Embryonic facial prominence (tissue), 1 donor: ENCODE data around the gene NOS1AP.
"Not testable (repeated sequence)": the region's sequence is repeated elsewhere in the genome, so short reads cannot be mapped to it uniquely, and the experiment has no call there.

Source experiments
- DNase-seq: peaks from one replicate; pipeline ENCODE4 v3.0.0-alpha.2; 2016; ENCODE audit errors: extremely low spot score

The NOS1AP gene

GRCh38 chr1:162059721-162060120 lies 9.8 kb upstream of the NOS1AP start:
- DNase-seq = no peak

- no peak for DNase-seq
These were observed 9.2 kb upstream of the NOS1AP start for GRCh38 chr1:162060314-162060713.

DNA sequence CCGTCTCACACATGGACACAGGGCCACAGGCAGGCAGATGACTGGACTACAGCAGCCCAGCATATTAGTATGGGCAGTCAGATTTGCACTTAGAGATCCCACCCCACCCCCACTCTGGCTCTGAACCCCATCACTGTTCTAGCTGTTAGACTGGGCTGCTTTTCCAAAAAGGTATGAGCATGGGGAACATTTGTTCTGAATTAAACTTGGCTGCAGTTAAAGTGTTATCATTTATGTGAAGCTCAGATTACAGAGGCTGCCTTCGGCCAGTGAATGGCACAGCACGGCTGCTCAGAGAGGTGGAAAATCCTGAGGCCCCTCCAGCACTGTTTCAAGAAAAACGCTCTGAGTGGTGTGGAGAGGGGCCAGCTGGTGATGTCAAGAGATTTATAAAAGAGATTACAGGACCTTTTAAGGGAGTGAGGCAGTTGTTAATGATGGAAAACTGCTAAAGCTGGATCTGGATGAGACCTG lies 6.9 kb upstream of the NOS1AP start:
- no peak for DNase-seq

DNA sequence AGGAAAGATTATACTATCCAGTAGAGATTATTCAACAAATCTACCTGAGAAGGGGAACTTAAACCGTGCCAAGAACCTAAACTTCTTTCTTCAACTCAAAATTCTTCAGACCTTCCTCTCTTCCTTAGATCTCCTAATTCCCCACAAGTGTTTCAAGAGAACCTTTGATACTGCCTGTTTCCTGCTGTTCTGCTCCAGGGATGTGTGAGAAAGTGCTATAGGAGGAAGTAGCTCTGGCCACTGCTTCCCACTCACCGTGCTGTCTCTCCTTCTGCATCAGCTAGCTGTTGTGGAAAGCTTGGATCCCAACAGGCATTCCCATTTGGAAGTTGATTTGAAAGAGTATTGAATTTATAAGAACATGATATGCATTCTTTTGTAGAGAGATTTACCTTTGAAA lies 4.5 kb upstream of the NOS1AP start:
- no peak for DNase-seq

DNA sequence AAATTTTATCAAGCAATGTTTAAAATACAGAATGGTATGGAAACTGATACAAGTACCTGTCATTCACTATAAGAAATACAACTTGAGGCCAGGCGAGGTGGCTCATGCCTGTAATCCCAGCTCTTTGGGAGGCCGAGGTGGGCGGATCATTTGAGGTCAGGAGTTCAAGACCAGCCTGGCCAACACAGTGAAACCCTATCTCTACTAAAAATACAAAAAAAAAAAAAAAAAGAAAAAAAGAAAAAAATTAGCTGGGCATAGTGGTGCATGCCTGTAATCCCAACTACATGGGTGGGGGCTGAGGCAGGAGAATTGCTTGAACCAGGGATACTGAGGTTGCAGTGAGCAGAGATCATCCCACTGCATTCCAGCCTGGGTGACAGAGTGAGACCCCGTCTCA lies 2.7 kb upstream of the NOS1AP start:
- DNase-seq = not testable (repeated sequence)

- DNase-seq = no peak
These were observed 2.0 kb upstream of the NOS1AP start for GRCh38 chr1:162067466-162067865.

GRCh38 chr1:162068301-162068700 lies 1.2 kb upstream of the NOS1AP start:
- DNase-seq = no peak

DNA sequence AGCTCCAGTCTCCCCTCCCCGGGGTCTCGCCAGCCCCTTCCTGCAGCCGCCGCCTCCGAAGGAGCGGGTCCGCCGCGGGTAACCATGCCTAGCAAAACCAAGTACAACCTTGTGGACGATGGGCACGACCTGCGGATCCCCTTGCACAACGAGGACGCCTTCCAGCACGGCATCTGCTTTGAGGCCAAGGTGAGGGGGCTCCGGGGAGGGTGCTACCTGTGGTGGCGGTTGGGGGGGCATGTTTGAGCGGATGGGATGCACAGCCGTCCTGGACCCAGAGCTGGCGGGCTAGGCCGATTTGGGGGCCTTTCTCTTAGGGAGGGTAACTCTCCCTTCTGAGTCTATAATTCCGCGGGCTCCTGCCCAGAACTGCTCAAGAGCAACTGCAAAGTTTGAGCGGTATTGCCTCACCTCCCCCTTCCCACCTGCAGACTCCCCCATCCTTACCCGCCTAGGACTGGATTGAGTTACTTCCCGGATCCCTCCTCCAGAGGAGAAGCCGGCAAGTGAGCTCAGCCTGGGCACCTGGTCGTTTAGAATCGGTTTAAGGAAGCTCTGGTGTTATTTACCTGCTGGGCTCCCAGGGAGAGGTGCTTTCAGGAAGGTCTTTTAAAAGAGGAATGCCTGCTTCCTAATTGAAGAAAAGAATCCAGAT lies 730 bp downstream of the NOS1AP start:
- DNase-seq = no peak

- no peak for DNase-seq
These were observed 1.3 kb downstream of the NOS1AP start for GRCh38 chr1:162070825-162071224.

DNA sequence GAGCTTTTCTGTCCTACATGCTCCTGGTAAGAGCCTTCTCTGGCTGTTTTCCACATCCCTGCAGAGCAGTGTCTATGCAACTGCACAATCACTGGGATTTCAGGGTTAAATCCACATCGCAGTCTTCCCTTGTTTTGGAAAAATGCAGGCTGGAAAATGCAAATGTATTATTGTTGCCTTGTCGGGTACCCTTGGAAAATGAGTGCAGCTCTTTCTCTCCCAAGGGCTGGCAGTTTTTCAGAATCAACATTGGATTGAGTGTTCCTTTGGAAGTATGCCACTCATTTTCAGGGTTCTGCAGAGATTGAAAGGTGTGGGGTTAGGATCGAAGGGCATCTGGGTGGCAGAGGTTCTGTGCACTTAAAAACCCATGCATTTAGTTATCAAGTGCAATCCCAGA lies 3.2 kb downstream of the NOS1AP start:
- no peak for DNase-seq

DNA sequence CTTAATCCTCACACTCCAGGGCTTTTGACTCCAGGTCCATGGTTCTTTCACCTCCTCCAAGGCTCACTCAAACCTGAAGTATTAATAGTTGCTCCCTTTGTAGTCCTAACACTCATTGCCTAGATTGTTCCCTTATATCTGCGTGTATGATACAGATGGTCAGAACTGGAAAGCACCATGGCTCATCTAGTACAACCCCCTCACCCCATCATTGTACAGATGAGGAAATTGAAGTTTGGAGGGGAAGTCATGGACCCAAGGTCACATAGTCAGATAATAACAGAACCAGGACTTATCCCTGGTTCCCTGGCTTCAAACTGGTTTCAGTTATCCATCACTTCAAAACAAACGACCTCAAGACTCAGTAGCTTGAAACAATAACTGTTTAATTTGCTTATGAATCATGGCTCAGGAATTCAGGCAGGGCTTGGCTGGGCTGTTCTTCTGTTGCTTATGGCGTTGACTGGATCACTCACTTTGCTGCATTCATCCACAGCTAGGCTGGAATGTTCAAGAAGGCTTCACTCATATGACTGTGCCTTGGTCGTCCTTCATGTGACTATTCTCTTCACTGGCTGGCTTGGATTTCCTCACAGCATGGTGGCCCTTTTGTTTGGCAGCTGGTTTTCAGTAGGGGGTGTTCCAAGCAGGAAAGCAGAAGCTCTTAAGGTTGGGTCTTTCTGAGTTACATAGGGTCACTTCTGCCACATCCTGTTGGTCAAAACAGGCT lies 5.0 kb downstream of the NOS1AP start:
- no peak for DNase-seq

- no peak for DNase-seq
These were observed 6.4 kb downstream of the NOS1AP start for GRCh38 chr1:162075862-162076261.

DNA sequence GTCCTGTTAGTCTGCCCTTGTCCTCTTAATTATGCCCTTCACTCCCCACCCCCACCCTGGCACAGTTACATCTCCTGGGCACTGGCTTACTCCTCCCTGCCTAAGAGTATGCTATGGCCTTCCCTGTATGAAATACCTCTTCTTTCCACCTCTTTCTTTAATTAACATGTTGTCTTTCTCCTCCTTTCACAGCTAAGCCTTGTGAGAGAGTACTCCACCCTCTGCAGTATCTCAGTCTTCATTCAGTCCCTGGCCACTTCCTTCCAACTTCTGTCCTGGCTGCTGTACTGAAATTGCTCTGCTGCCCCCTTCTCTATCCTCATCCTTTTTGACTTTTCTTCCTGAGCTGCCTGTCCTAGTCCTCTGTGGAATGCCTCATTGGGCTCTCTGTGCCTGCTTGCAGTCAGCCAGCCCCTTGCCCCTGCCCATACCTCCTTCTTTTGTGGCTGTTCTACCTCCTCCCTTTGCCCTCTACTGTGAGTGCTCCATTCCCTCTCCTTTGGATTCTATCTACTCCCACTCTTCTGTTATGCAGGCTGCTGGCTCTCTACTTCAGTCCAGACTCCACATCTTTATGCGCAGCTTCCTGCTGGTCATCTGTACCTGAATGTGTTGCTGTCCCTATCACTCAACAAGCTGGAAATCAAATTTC lies 8.3 kb downstream of the NOS1AP start:
- no peak for DNase-seq

DNA sequence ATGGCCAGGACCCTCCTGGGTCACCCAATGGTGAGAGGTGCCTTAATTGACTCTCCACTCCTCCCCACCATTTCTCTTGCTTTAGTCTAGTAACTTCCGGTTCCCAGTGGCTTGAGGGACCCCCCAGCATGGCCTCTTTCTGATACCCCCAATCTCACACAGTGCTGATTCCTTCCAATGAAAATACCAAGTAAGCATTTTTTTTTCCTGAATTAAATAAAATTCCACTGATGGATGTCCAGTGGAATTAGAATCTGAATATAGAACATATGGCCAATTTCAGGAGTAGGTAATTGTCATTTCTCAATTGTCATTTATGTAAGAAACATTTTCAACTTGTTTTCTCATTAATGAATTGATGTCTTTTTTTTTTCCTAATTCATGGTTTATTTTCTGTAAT lies 9.5 kb downstream of the NOS1AP start:
- DNase-seq = no peak

DNA sequence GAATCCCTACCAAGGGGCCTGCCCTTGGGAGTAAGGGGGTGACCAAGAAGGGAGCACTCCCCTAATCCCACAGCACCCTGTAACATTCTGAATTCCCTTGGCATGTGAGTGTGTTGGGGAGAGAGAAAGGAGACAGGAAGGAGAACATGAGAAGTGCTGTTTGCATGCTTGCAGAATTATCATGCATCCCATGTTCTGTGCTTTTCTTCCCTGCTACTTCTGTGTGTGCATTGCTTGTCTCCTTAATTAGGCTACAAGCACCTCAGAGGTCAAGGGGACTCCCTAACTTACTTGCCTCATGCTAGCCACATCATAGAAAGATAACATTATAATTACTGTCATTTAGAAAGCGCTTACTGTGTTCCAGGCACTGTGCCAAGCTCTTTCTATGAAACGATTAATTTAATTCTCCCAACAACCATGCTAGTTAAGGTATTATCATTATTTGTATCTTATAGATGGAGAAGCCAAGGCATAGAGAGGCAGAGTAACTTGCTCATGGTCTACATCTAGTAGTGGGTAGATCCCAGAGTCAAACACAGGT lies 11.1 kb downstream of the NOS1AP start:
- no peak for DNase-seq

DNA sequence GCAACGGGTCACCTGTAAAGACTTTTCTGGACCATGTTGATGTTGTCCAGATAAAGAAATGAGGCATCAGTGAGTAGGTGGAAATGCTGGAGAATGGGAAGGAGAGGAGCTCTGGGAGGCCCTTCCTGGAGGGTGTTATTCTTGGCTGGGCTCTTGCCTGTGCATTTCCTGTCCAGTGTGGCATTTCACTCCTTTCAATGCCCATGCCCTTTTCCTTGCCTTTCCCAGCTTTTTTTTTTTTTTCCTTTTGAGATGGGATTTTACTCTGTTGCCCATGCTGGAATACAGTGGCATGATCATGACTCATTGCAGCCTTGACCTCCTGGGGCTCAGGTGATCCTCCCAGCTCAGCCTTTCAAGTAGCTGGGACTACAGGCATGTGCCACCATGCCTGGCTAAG lies 11.8 kb downstream of the NOS1AP start:
- DNase-seq = no peak

DNA sequence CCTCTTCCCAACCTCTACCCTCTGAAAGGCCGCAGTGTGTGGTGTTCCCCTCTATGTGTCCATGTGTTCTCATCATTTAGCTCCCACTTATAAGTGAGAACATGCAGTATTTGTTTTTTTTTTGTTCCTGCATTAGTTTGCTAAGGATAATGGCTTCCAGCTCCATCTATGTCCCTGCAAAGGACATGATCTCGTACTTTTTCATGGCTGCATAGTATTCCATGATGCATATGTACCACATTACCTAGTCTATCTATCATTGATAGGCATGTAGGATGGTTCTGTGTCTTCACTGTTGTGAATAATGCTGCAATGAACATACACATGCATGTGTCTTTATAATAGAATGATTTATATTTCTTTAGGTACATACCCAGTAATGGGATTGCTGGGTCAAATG lies 12.6 kb downstream of the NOS1AP start:
- not testable (repeated sequence) for DNase-seq

- DNase-seq = no peak
These were observed 13.8 kb downstream of the NOS1AP start for GRCh38 chr1:162083273-162083672.

DNA sequence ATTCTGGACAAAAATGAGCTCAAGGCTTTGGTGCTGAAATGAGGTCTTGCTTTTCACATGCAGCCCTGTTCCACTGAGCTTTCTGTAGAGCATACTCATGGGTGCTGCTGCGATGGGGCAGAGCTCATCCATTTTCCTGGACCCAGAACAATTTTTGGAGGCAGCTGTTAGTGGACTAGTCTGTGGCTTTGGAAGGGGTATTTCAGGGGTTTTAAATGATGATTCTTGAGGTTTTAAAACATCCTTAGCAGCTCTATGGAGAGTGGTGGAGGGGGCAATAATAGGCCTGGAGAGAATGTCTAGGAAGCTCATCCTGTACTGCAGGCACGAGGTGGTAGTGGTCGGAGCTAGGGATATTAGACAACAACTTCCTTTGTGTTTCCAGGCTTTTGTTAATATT lies 16.5 kb downstream of the NOS1AP start:
- DNase-seq = no peak

GRCh38 chr1:162087111-162087510 lies 17.6 kb downstream of the NOS1AP start:
- no peak for DNase-seq

- no peak for DNase-seq
These were observed 18.1 kb downstream of the NOS1AP start for GRCh38 chr1:162087574-162087973.

DNA sequence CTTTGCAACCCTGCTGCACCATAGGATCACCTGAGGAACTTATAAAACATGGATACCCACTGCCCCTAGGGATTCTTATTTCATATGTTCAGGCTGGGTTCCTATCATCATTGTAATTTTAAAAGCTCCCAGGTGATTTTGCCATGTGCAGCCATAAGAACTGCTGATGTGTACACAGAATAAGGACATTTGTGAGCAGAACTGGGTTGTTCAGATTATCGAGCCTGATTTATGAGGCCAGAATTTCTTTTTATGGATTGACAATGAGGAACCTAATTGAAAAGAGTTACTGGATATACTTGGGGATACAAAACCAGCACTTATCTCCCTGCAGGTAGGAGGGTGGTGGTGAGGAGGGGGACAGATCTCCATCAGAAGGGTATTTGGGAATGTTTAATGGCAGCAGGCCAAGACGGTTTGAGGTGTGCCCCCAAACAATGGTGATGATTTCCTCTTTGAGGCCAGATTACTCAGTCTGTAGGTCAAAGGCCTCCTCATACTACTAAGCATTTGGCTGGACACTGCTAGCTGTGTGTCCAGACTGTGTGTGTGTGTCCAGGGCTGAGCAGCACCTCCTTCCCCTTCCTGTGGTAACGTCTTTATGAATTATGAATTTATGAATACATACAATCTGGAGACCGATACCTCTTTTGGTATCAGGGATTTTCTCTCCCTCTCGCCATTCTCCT lies 18.9 kb downstream of the NOS1AP start:
- DNase-seq = no peak
